ENCODE measurements around the gene MRPL38. TPM values are rescaled to one million over a fixed set of nuclear protein-coding genes. Genes with fewer than 3 reads are reported as not detected.
A peak's percentile ranks its signal among the peaks of the same experiment; 100 is the strongest.

The MRPL38 gene
- total RNA-seq, 2 donors from 2014 or later: 42.4 to 56.2 TPM

- peak within 1 kb of the TSS; percentile 83 to 88 for H3K27ac ChIP-seq
- peaks cover 0 to 32% of the 10 kb centered on the region in 2 donors for H3K4me1 ChIP-seq (ENCODE audit: control insufficient read depth in 1 of 2, low read depth in 2 of 2)
- H3K36me3 ChIP-seq: peaks cover 29% of the 10 kb centered on the region
- peak; percentile 80 for ATAC-seq (ENCODE audit: insufficient number of reproducible peaks, low FRiP score, low read depth)
- DNase-seq (ENCODE audit: low spot score): peak; percentile 65
- peak within 1 kb of the TSS; percentile 79 for H3K4me3 ChIP-seq
- no peaks in the 10 kb centered on the region for H3K27me3 ChIP-seq (replicated peaks; ENCODE audit: insufficient read depth)
- peak; percentile 5 for TF ChIP-seq CTCF (IDR thresholded peaks at IDR 0.05)
- no peaks in the 10 kb centered on the region for H3K9me3 ChIP-seq
Observed at GRCh38 chr17:75896415-75897159, 8.1 kb downstream of the MRPL38 start, which contains the start of gene TRIM65. TRIM65 (minus strand) TSS chr17:75896951; CDS start chr17:75896937, 14 bp downstream.

GRCh38 chr17:75895370-75896155 is 9.1 kb downstream of the MRPL38 start:
- H3K36me3 ChIP-seq: peaks cover 30% of the 10 kb centered on the region
- DNase-seq (ENCODE audit: low spot score) (no peak), ATAC-seq (ENCODE audit: insufficient number of reproducible peaks, low FRiP score, low read depth) (no peak)
- peak overlapping the region; percentile 83 to 88 for H3K27ac ChIP-seq
- H3K9me3 ChIP-seq: no peaks in the 10 kb centered on the region
- H3K4me3 ChIP-seq: peak overlapping the region; percentile 79
- H3K4me1 ChIP-seq (ENCODE audit: control insufficient read depth in 1 of 2, low read depth in 2 of 2): peaks cover 0 to 32% of the 10 kb centered on the region in 2 donors
- H3K27me3 ChIP-seq (replicated peaks; ENCODE audit: insufficient read depth): no peaks in the 10 kb centered on the region
- TF ChIP-seq CTCF (IDR thresholded peaks at IDR 0.05): peak; percentile 33

GRCh38 chr17:75894049-75894733 is 10.5 kb downstream of the MRPL38 start:
- Histone ChIP-seq H3K9me3 (no peaks in the 10 kb centered on the region), H3K27me3 (replicated peaks; ENCODE audit: insufficient read depth) (no peaks in the 10 kb centered on the region), H3K4me1 (ENCODE audit: control insufficient read depth in 1 of 2, low read depth in 2 of 2) (peaks cover 0 to 32% of the 10 kb centered on the region in 2 donors), H3K36me3 (peaks cover 26% of the 10 kb centered on the region), H3K4me3 (no peak overlapping the region), H3K27ac (peak overlapping the region in 1 of 2 donors; percentile 38)
- no peak for TF ChIP-seq CTCF (IDR thresholded peaks at IDR 0.05)
- ATAC-seq (ENCODE audit: insufficient number of reproducible peaks, low FRiP score, low read depth) (no peak), DNase-seq (ENCODE audit: low spot score) (no peak)

- Histone ChIP-seq H3K27ac (no peak overlapping the region), H3K4me1 (ENCODE audit: control insufficient read depth in 1 of 2, low read depth in 2 of 2) (peaks cover 0 to 32% of the 10 kb centered on the region in 2 donors), H3K36me3 (peaks cover 20% of the 10 kb centered on the region), H3K27me3 (replicated peaks; ENCODE audit: insufficient read depth) (no peaks in the 10 kb centered on the region), H3K4me3 (no peak overlapping the region), H3K9me3 (no peaks in the 10 kb centered on the region)
- no peak for DNase-seq (ENCODE audit: low spot score)
- ATAC-seq (ENCODE audit: insufficient number of reproducible peaks, low FRiP score, low read depth): no peak
- no peak for TF ChIP-seq CTCF (IDR thresholded peaks at IDR 0.05)
Observed at GRCh38 chr17:75893305-75894048, 11.2 kb downstream of the MRPL38 start.

Measured in thoracic aorta (tissue), 2 donors.